SU-DHL-6 (cell line): ENCODE data around the gene NELFB.

ENCODE experiments used
- H2AFZ ChIP-seq: fragments of 200-600 bp; sonication (generic); 2 replicates; pipeline ENCODE4 v1.6.1; 2014; ENCODE audit warnings: low read depth, mild to moderate bottlenecking, moderate library complexity, mixed read lengths, antibody characterized with exemption, low read length; ENCODE audit not compliant: severe bottlenecking
- H3F3A ChIP-seq: fragments of 200-600 bp; shearing (Covaris generic); 2 replicates; pipeline ENCODE4 v1.6.0; 2016; ENCODE audit warnings: antibody characterized with exemption, mild to moderate bottlenecking; ENCODE audit not compliant: insufficient read depth
- H3K27ac ChIP-seq: fragments of 200-600 bp; sonication (generic); 2 replicates; pipeline ENCODE4 v1.5.1; 2016; ENCODE audit warnings: low read depth, mild to moderate bottlenecking, low read length, moderate library complexity, mixed read lengths
- H3K27me3 ChIP-seq: fragments of 200-600 bp; sonication (generic), shearing (Covaris generic); 2 replicates; pipeline ENCODE4 v1.6.0; 2014; ENCODE audit warnings: mild to moderate bottlenecking, low read length
- H3K36me3 ChIP-seq: fragments of 200-600 bp; sonication (generic); 2 replicates; pipeline ENCODE4 v1.6.1; 2014; ENCODE audit warnings: mild to moderate bottlenecking, low read length, mixed read lengths
- H3K4me2 ChIP-seq: fragments of 300-600, 200-600 bp; shearing (Covaris generic), sonication (generic); 2 replicates; pipeline ENCODE4 v1.6.0; 2014; ENCODE audit warnings: low read length, low read depth, mild to moderate bottlenecking; ENCODE audit not compliant: poor library complexity, severe bottlenecking
- H3K4me3 ChIP-seq: fragments of 200-600 bp; sonication (generic); 2 replicates; pipeline ENCODE4 v1.5.1; 2014; ENCODE audit warnings: antibody characterized with exemption, low read length, mild to moderate bottlenecking, mixed read lengths; ENCODE audit not compliant: insufficient read depth, poor library complexity, severe bottlenecking
- H3K79me2 ChIP-seq: fragments of 200-600 bp; sonication (generic); 2 replicates; pipeline ENCODE4 v1.6.1; 2014; ENCODE audit warnings: mild to moderate bottlenecking, low read length, moderate library complexity; ENCODE audit not compliant: insufficient read depth
- H3K9ac ChIP-seq: fragments of 200-600 bp; sonication (generic); 2 replicates; pipeline ENCODE4 v1.7.0; 2014; ENCODE audit warnings: mild to moderate bottlenecking, low read length
- H3K9me2 ChIP-seq: fragments of 200-600 bp; sonication (generic); replicated peaks from 2 replicates; pipeline ENCODE4 v1.6.1; 2014; ENCODE audit warnings: low read length; ENCODE audit not compliant: insufficient read depth
- H3K9me3 ChIP-seq: fragments of 200-600 bp; sonication (generic); 2 replicates; pipeline ENCODE4 v1.6.1; 2014; ENCODE audit warnings: low read length, mixed read lengths; ENCODE audit not compliant: insufficient read depth
- H4K20me1 ChIP-seq: fragments of 200-600 bp; sonication (generic); 2 replicates; pipeline ENCODE4 v1.6.1; 2014; ENCODE audit warnings: low read depth, mild to moderate bottlenecking, antibody characterized with exemption, low read length, moderate library complexity, mixed read lengths
- CTCF ChIP-seq: fragments of 200-600 bp; sonication (generic); IDR thresholded peaks from one replicate; pipeline ENCODE4 v1.5.1; 2017; ENCODE audit warnings: antibody characterized with exemption, mild to moderate bottlenecking, low read length, moderate library complexity; ENCODE audit not compliant: insufficient read depth, poor library complexity, severe bottlenecking
- EZH2phosphoT487 ChIP-seq: fragments of 200-600 bp; sonication (generic), shearing (Covaris generic); conservative IDR thresholded peaks from 2 replicates; pipeline ENCODE4 v1.6.1; 2018; ENCODE audit warnings: mild to moderate bottlenecking, antibody characterized with exemption, low read length, moderate library complexity, mixed read lengths

The NELFB gene

GRCh38 chr9:137218212-137218753 is 36.8 kb upstream of the NELFB start:
- TF ChIP-seq EZH2phosphoT487 (no peak), CTCF (no peak)
- Histone ChIP-seq H3K9me2 (no peaks in the 10 kb centered on the region), H3K9ac (no peak overlapping the region), H3K4me3 (no peak overlapping the region), H3K27ac (no peak overlapping the region), H3K9me3 (no peaks in the 10 kb centered on the region), H3F3A (no peaks in the 10 kb centered on the region), H2AFZ (no peak overlapping the region), H3K27me3 (no peaks in the 10 kb centered on the region), H3K79me2 (no peaks in the 10 kb centered on the region), H4K20me1 (no peaks in the 10 kb centered on the region), H3K36me3 (no peaks in the 10 kb centered on the region), H3K4me2 (no peak overlapping the region)

GRCh38 chr9:137218754-137219271 is 36.3 kb upstream of the NELFB start:
- no peaks in the 10 kb centered on the region for H3K9me3 ChIP-seq
- H3K4me3 ChIP-seq: no peak overlapping the region
- no peaks in the 10 kb centered on the region for H4K20me1 ChIP-seq
- H3K4me2 ChIP-seq: no peak overlapping the region
- no peaks in the 10 kb centered on the region for H3F3A ChIP-seq
- no peak overlapping the region for H3K27ac ChIP-seq
- TF ChIP-seq EZH2phosphoT487 (no peak), CTCF (no peak)
- H3K9me2 ChIP-seq: no peaks in the 10 kb centered on the region
- H3K9ac ChIP-seq: no peak overlapping the region
- H3K36me3 ChIP-seq: no peaks in the 10 kb centered on the region
- H2AFZ ChIP-seq: no peak overlapping the region
- H3K27me3 ChIP-seq: no peaks in the 10 kb centered on the region
- no peaks in the 10 kb centered on the region for H3K79me2 ChIP-seq

DNA sequence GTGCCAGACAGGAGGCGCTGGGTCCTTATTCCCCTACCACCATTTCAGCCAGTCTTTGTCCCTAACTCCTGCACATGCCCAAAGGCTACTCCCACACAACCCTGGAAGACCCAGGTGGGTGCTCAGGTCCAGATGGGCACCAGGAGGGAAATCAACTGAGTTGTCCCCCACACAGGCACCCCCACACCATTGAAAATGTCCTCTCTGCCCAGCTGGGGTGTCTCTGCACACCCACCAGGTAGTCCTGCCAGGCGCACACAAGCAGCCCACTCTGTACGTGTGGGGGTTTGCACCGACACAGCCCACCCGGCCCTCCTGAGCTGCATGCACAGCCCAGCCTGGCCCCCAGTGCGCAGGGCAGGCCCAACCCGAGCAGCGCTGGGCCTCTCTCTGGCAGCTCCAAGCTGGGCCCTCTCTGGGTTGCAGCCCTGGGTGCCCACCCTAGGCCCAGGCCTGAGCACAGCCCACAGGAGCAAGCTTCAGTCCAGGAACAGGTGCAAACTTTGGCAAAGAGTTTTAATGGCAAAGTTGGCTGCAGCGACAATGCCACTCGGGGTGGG is 35.3 kb upstream of the NELFB start:
- no peaks in the 10 kb centered on the region for H3K36me3 ChIP-seq
- H2AFZ ChIP-seq: no peak overlapping the region
- no peaks in the 10 kb centered on the region for H3F3A ChIP-seq
- no peaks in the 10 kb centered on the region for H3K27me3 ChIP-seq
- no peaks in the 10 kb centered on the region for H4K20me1 ChIP-seq
- H3K79me2 ChIP-seq: no peaks in the 10 kb centered on the region
- no peaks in the 10 kb centered on the region for H3K9me2 ChIP-seq
- no peak overlapping the region for H3K4me2 ChIP-seq
- no peak overlapping the region for H3K27ac ChIP-seq
- no peaks in the 10 kb centered on the region for H3K9me3 ChIP-seq
- TF ChIP-seq CTCF (no peak), EZH2phosphoT487 (no peak)
- H3K4me3 ChIP-seq: no peak overlapping the region
- no peak overlapping the region for H3K9ac ChIP-seq
